ENCODE measurements around the gene SLBP. TPM values are rescaled to one million over a fixed set of nuclear protein-coding genes. Genes with fewer than 3 reads are reported as not detected.

The SLBP gene

GRCh38 chr4:1644891-1645657 is 67.0 kb downstream of the SLBP start:
- Histone ChIP-seq H3K4me3 (ENCODE audit: low read length) (no peak overlapping the region), H3K4me2 (ENCODE audit: low read length) (no peak overlapping the region), H2BK5ac (ENCODE audit: low read length) (no peak overlapping the region), H3K27me3 (ENCODE audit: insufficient read depth, low read length, poor library complexity) (no peaks in the 10 kb centered on the region), H3K36me3 (ENCODE audit: control insufficient read depth, insufficient read depth, low read length) (no peaks in the 10 kb centered on the region), H3K4ac (ENCODE audit: low read depth, low read length) (no peak overlapping the region), H3K18ac (ENCODE audit: low read length) (no peak overlapping the region), H3K79me1 (ENCODE audit: low read length) (no peaks in the 10 kb centered on the region), H2AK5ac (ENCODE audit: low read length) (no peak overlapping the region), H3K79me2 (ENCODE audit: control insufficient read depth, insufficient read depth, low read length) (no peaks in the 10 kb centered on the region), H3K9ac (ENCODE audit: low read length) (peak overlapping the region; percentile 42), H2BK15ac (replicated peaks; ENCODE audit: low read depth) (no peak overlapping the region), H3K56ac (ENCODE audit: low read length) (peak overlapping the region; percentile 81), H2BK120ac (ENCODE audit: low read depth, low read length) (no peak overlapping the region), H4K5ac (ENCODE audit: low read length) (no peak overlapping the region), H3K23ac (ENCODE audit: low read length) (peak overlapping the region; percentile 24), H3K4me1 (ENCODE audit: control insufficient read depth, low read depth, low read length) (no peaks in the 10 kb centered on the region), H4K8ac (ENCODE audit: low read depth, low read length) (no peak overlapping the region), H3K27ac (ENCODE audit: low read depth, low read length) (no peak overlapping the region)
- WGBS (ENCODE audit: extremely low coverage, insufficient coverage, low lambda C conversion rate) = no CpG with 5 or more reads among the region's 21 CpGs
- peak; percentile 26 for DNase-seq

GRCh38 chr4:1643971-1644735 is 68.0 kb downstream of the SLBP start:
- H2BK15ac ChIP-seq (replicated peaks; ENCODE audit: low read depth) = no peak overlapping the region
- no peaks in the 10 kb centered on the region for H3K79me1 ChIP-seq (ENCODE audit: low read length)
- H3K23ac ChIP-seq (ENCODE audit: low read length) = no peak overlapping the region
- H3K9ac ChIP-seq (ENCODE audit: low read length) = no peak overlapping the region
- no peaks in the 10 kb centered on the region for H3K4me1 ChIP-seq (ENCODE audit: control insufficient read depth, low read depth, low read length)
- no peak overlapping the region for H3K4me3 ChIP-seq (ENCODE audit: low read length)
- no peaks in the 10 kb centered on the region for H3K79me2 ChIP-seq (ENCODE audit: control insufficient read depth, insufficient read depth, low read length)
- H3K56ac ChIP-seq (ENCODE audit: low read length) = no peak overlapping the region
- no peak overlapping the region for H3K18ac ChIP-seq (ENCODE audit: low read length)
- no peak overlapping the region for H4K5ac ChIP-seq (ENCODE audit: low read length)
- H3K4ac ChIP-seq (ENCODE audit: low read depth, low read length) = no peak overlapping the region
- DNase-seq = no peak
- H3K27ac ChIP-seq (ENCODE audit: low read depth, low read length) = no peak overlapping the region
- no peak overlapping the region for H2BK120ac ChIP-seq (ENCODE audit: low read depth, low read length)
- no peaks in the 10 kb centered on the region for H3K27me3 ChIP-seq (ENCODE audit: insufficient read depth, low read length, poor library complexity)
- no peak overlapping the region for H2AK5ac ChIP-seq (ENCODE audit: low read length)
- H3K4me2 ChIP-seq (ENCODE audit: low read length) = no peak overlapping the region
- H2BK5ac ChIP-seq (ENCODE audit: low read length) = no peak overlapping the region
- WGBS (ENCODE audit: extremely low coverage, insufficient coverage, low lambda C conversion rate) = no CpG with 5 or more reads among the region's 48 CpGs
- no peaks in the 10 kb centered on the region for H3K36me3 ChIP-seq (ENCODE audit: control insufficient read depth, insufficient read depth, low read length)
- no peak overlapping the region for H4K8ac ChIP-seq (ENCODE audit: low read depth, low read length)

Small RNA genes lying within 50 kb of the gene (small RNA-seq; reads per million reads assigned to genes)
- not detected for gene RF00019 (ENCODE audit: insufficient read depth)
